ENCODE results near the gene TPSD1. TPM values are rescaled to one million over a fixed set of nuclear protein-coding genes. Genes with fewer than 3 reads are reported as not detected.

The TPSD1 gene
- total RNA-seq, 1 experiment from 2014 or later = not detected

GRCh38 chr16:1262210-1262845, 6.5 kb downstream of the TPSD1 start:
- Histone ChIP-seq H2AFZ (ENCODE audit: low read length) (no peak overlapping the region), H3K36me3 (ENCODE audit: low read depth, low read length) (no peaks in the 10 kb centered on the region), H3K27ac (ENCODE audit: low read length) (no peak overlapping the region), H3K4me2 (ENCODE audit: low read length) (no peak overlapping the region), H3F3A (ENCODE audit: low read length, unreplicated experiment) (no peaks in the 10 kb centered on the region), H3K4me1 (ENCODE audit: insufficient read depth, low read length) (no peaks in the 10 kb centered on the region; the same call in 1 of the 2 replicates), H3K27me3 (ENCODE audit: low read length) (peaks cover 31% of the 10 kb centered on the region), H3K9ac (ENCODE audit: low read length) (no peak overlapping the region), H3K4me3 (ENCODE audit: low read length) (no peak overlapping the region), H3K79me2 (ENCODE audit: low read length) (no peaks in the 10 kb centered on the region), H3K9me2 (replicated peaks; ENCODE audit: low read length) (no peaks in the 10 kb centered on the region), H4K20me1 (ENCODE audit: low read length) (no peaks in the 10 kb centered on the region), H3K9me3 (ENCODE audit: low read length) (no peaks in the 10 kb centered on the region)
- TF ChIP-seq EZH2phosphoT487 (IDR thresholded peaks at IDR 0.05; ENCODE audit: borderline replicate concordance, low read length) = no peak
- no peak for TF ChIP-seq CTCF (conservative IDR thresholded peaks at IDR 0.05; ENCODE audit: low read depth, low read length)
- TF ChIP-seq EZH2 (IDR thresholded peaks at IDR 0.05; ENCODE audit: low read length, unreplicated experiment) = no peak
- intact Hi-C loops (cut with micrococcal nuclease) = no loop called here
- CTCF ChIA-PET = no interaction called here
- no peak for ATAC-seq
- POLR2A ChIA-PET (ENCODE audit: unreplicated experiment) = no interaction called here
- DNase-seq = no peak
- no TSS peak for BruUV-seq (replicated peaks)

GRCh38 chr16:1262846-1263221, 7.0 kb downstream of the TPSD1 start:
- TF ChIP-seq CTCF (conservative IDR thresholded peaks at IDR 0.05; ENCODE audit: low read depth, low read length) = no peak
- Histone ChIP-seq H2AFZ (ENCODE audit: low read length) (no peak overlapping the region), H3K4me1 (ENCODE audit: insufficient read depth, low read length) (no peaks in the 10 kb centered on the region; the same call in 1 of the 2 replicates), H3K27ac (ENCODE audit: low read length) (no peak overlapping the region), H3K9me3 (ENCODE audit: low read length) (no peaks in the 10 kb centered on the region), H3K4me3 (ENCODE audit: low read length) (no peak overlapping the region), H3K4me2 (ENCODE audit: low read length) (no peak overlapping the region), H3K36me3 (ENCODE audit: low read depth, low read length) (no peaks in the 10 kb centered on the region), H4K20me1 (ENCODE audit: low read length) (no peaks in the 10 kb centered on the region), H3K9me2 (replicated peaks; ENCODE audit: low read length) (no peaks in the 10 kb centered on the region), H3K27me3 (ENCODE audit: low read length) (peaks cover 31% of the 10 kb centered on the region), H3K79me2 (ENCODE audit: low read length) (no peaks in the 10 kb centered on the region), H3F3A (ENCODE audit: low read length, unreplicated experiment) (no peaks in the 10 kb centered on the region), H3K9ac (ENCODE audit: low read length) (no peak overlapping the region)
- CTCF ChIA-PET = interaction anchor here (0.6 kb wide), 1 partner anchor 142 kb away, joined by 7 read pairs; no protein-coding TSS in a partner anchor
- ATAC-seq (no peak), DNase-seq (no peak)
- intact Hi-C loops (cut with micrococcal nuclease) = no loop called here
- POLR2A ChIA-PET (ENCODE audit: unreplicated experiment) = no interaction called here
- BruUV-seq (replicated peaks) = no TSS peak

GRCh38 chr16:1263591-1264344, 7.9 kb downstream of the TPSD1 start:
- no peak overlapping the region for H3K9ac ChIP-seq (ENCODE audit: low read length)
- no peak for ATAC-seq
- H4K20me1 ChIP-seq (ENCODE audit: low read length) = no peaks in the 10 kb centered on the region
- CTCF ChIA-PET = no interaction called here
- H3K79me2 ChIP-seq (ENCODE audit: low read length) = no peaks in the 10 kb centered on the region
- no peaks in the 10 kb centered on the region for H3K9me2 ChIP-seq (replicated peaks; ENCODE audit: low read length)
- no peak overlapping the region for H3K4me2 ChIP-seq (ENCODE audit: low read length)
- DNase-seq = no peak
- no peaks in the 10 kb centered on the region for H3K36me3 ChIP-seq (ENCODE audit: low read depth, low read length)
- intact Hi-C loops (cut with micrococcal nuclease) = no loop called here
- POLR2A ChIA-PET (ENCODE audit: unreplicated experiment) = no interaction called here
- no peak overlapping the region for H3K4me3 ChIP-seq (ENCODE audit: low read length)
- TF ChIP-seq EZH2 (IDR thresholded peaks at IDR 0.05; ENCODE audit: low read length, unreplicated experiment) (no peak), EZH2phosphoT487 (IDR thresholded peaks at IDR 0.05; ENCODE audit: borderline replicate concordance, low read length) (no peak), CTCF (conservative IDR thresholded peaks at IDR 0.05; ENCODE audit: low read depth, low read length) (no peak)
- no peak overlapping the region for H3K27ac ChIP-seq (ENCODE audit: low read length)
- H3F3A ChIP-seq (ENCODE audit: low read length, unreplicated experiment) = no peaks in the 10 kb centered on the region
- BruUV-seq (replicated peaks) = no TSS peak
- H3K4me1 ChIP-seq (ENCODE audit: insufficient read depth, low read length) = no peaks in the 10 kb centered on the region; the same call in 1 of the 2 replicates
- no peak overlapping the region for H2AFZ ChIP-seq (ENCODE audit: low read length)
- no peaks in the 10 kb centered on the region for H3K9me3 ChIP-seq (ENCODE audit: low read length)
- peaks cover 31% of the 10 kb centered on the region for H3K27me3 ChIP-seq (ENCODE audit: low read length)
